CD4-positive, alpha-beta memory T cell (primary cell): ENCODE measurements around the gene MMD2. TPM values are rescaled to one million over a fixed set of nuclear protein-coding genes. Genes with fewer than 3 reads are reported as not detected.
A peak's percentile ranks its signal among the peaks of the same experiment; 100 is the strongest.
"Not testable (repeated sequence)": the region's sequence is repeated elsewhere in the genome, so short reads cannot be mapped to it uniquely, and the experiment has no call there.

Experiments
- CTCF ChIA-PET: fragments of 350-600 bp; sonication (Branson Sonifier 250); formaldehyde crosslinking; loops from one replicate; lab custom pipeline; 2021; ENCODE audit warnings: inconsistent platforms; ENCODE audit not compliant: partially characterized antibody; lab: Charles Lee
- POLR2A ChIA-PET: fragments of 350-600 bp; sonication (Branson Sonifier 250); formaldehyde crosslinking; loops from one replicate; lab custom pipeline; 2021; ENCODE audit not compliant: partially characterized antibody; lab: Charles Lee
- DNase-seq, 5 donors: peaks; one replicate each; pipeline versions ENCODE4 v3.0.0 to v3.0.0-alpha.2; 2020 to 2022; ENCODE audit warnings: mixed read lengths in 1 of 5
- H3K27ac ChIP-seq: one replicate; pipeline ENCODE4 v1.7.0; 2013; ENCODE audit warnings: low read depth, low read length
- H3K27me3 ChIP-seq: 2 replicates; pipeline ENCODE4 v1.7.0; 2013; ENCODE audit warnings: mild to moderate bottlenecking, low read length, moderate library complexity; ENCODE audit not compliant: insufficient read depth
- H3K36me3 ChIP-seq: 2 replicates; pipeline ENCODE4 v1.7.0; 2013; ENCODE audit warnings: mild to moderate bottlenecking, low read length, moderate library complexity; ENCODE audit not compliant: insufficient read depth
- H3K4me1 ChIP-seq: 2 replicates; pipeline ENCODE4 v1.7.0; 2013; ENCODE audit warnings: mild to moderate bottlenecking, low read length, moderate library complexity; ENCODE audit not compliant: insufficient read depth
- H3K4me3 ChIP-seq, 2 donors: one replicate each; pipeline ENCODE4 v1.7.0; 2013; ENCODE audit warnings: low read length in 2 of 2, mild to moderate bottlenecking in 1 of 2
- H3K9me3 ChIP-seq, 2 donors: one replicate each; pipeline ENCODE4 v1.7.0; 2013; ENCODE audit warnings: low read length in 2 of 2, control low read depth in 1 of 2; ENCODE audit not compliant: control insufficient read depth in 1 of 2
- H3K27ac Mint-ChIP-seq, 7 donors: one replicate each; pipeline ENCODE4 v1.8.0; 2020 to 2021; ENCODE audit warnings: mixed read lengths in 7 of 7, mild to moderate bottlenecking in 6 of 7, inconsistent platforms in 3 of 7, moderate library complexity in 3 of 7
- H3K27me3 Mint-ChIP-seq, 2 donors: one replicate each; pipeline ENCODE4 v1.8.0; 2020 to 2021; ENCODE audit warnings: mixed read lengths in 2 of 2
- H3K36me3 Mint-ChIP-seq, 2 donors: one replicate each; pipeline ENCODE4 v1.8.0; 2020 to 2021; ENCODE audit warnings: mixed read lengths in 2 of 2, inconsistent platforms in 1 of 2, mild to moderate bottlenecking in 1 of 2
- H3K4me1 Mint-ChIP-seq, 4 donors: one replicate each; pipeline ENCODE4 v1.8.0; 2020 to 2021; ENCODE audit warnings: mixed read lengths in 4 of 4, mild to moderate bottlenecking in 1 of 4
- H3K4me3 Mint-ChIP-seq, 8 donors: one replicate each; pipeline ENCODE4 v1.8.0; 2020 to 2021; ENCODE audit warnings: mixed read lengths in 8 of 8, mild to moderate bottlenecking in 7 of 8, moderate library complexity in 6 of 8, inconsistent platforms in 3 of 8
- H3K9me3 Mint-ChIP-seq, 8 donors: one replicate each; pipeline ENCODE4 v1.8.0; 2020 to 2021; ENCODE audit warnings: mixed read lengths in 8 of 8, mild to moderate bottlenecking in 5 of 8, inconsistent platforms in 3 of 8, moderate library complexity in 1 of 8
- intact Hi-C: fragments of 100-400 bp; cut with micrococcal nuclease; formaldehyde crosslinking; loops from one replicate; pipeline ENCODE4 v1.15.1; 2023
- polyA plus RNA-seq, 2 donors: library from polyadenylated mRNA; unstranded; fragments of 300-500 nt; fragmentation: Illumina TruSeq; gene quantifications; one replicate each; pipeline ENCODE4 v1.2.3, GENCODE V29; 2021
- total RNA-seq, 2 experiments: library from RNA; stranded (reverse); gene quantifications; one replicate each; pipeline ENCODE4 v1.2.3, GENCODE V29; 2021

MMD2 gene
- total and polyA plus RNA-seq, 4 experiments from 2014 or later, result not detected

DNA sequence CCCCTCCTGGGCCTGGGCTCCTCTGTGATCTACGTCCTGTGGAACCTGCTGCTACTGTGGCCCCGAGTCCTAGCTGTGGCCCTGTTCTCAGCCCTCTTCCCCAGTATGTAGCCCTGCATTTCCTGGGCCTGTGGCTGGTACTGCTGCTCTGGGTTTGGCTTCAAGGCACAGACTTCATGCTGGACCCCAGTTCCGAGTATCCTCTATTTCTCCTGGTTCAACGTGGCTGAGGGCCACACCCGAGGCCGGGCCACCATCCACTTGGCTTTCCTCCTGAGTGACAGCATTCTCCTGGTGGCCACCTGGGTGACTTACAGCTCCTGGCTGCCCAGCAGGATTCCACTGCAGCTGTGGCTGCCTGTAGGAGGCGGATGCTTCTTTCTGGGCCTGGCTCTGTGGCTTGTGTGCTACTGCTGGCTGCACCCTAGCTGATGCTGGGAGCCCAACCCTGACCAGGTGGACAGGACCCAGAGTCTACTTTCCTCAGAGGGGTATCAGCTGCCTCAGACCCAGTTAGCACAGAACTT is 37.8 kb upstream of the MMD2 start:
- Histone ChIP-seq H3K27ac (no peak overlapping the region), H3K9me3 (no peaks in the 10 kb centered on the region), H3K4me1 (no peaks in the 10 kb centered on the region), H3K36me3 (peaks cover 54% of the 10 kb centered on the region), H3K4me3 (no peak overlapping the region), H3K27me3 (no peaks in the 10 kb centered on the region)
- ChIA-PET POLR2A (no interaction called here), CTCF (no interaction called here)
- H3K27ac Mint-ChIP-seq, result peak overlapping the region in 1 of 7 donors; percentile 23
- no peak for DNase-seq
- H3K4me1 Mint-ChIP-seq, result peaks cover 0 to 12% (median 4%) of the 10 kb centered on the region in 4 donors
- H3K4me3 Mint-ChIP-seq, result no peak overlapping the region
- no peaks in the 10 kb centered on the region for H3K27me3 Mint-ChIP-seq
- peaks cover 0 to 6% (median 0%) of the 10 kb centered on the region in 8 donors for H3K9me3 Mint-ChIP-seq
- H3K36me3 Mint-ChIP-seq, result peaks cover 46 to 71% of the 10 kb centered on the region in 2 donors
- intact Hi-C loops, result no loop called here

DNA sequence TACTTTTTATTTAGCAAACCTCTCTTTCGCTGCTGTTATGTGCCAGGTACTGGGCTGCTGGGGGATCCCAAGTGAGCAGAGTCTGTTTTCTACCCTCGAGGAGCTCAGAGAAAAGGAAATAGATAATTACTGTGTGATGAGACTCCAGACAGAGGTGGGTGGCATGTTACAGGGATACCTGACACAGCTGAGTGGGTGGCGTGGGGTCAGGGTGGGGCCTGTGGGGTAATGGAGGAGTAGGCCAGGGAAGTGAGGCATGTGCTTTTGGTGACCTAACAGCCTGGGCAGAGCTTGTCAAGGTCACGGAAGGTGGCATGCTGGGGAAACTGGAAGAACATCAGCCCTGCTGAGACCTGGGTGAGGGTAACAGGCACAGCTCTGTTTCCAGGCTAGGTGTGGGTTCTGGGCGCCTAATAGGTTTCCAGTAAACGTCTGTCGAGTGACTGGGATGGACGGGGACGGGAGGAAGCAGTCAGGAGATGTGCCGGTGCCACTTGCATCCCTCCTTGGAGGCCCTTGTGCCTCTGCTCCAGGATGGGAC is 36.5 kb upstream of the MMD2 start:
- peaks cover 45 to 69% of the 10 kb centered on the region in 2 donors for H3K36me3 Mint-ChIP-seq
- H3K4me3 Mint-ChIP-seq, result no peak overlapping the region
- H3K4me1 Mint-ChIP-seq, result peaks cover 0 to 12% (median 4%) of the 10 kb centered on the region in 4 donors
- DNase-seq, result no peak
- peaks cover 0 to 6% (median 0%) of the 10 kb centered on the region in 8 donors for H3K9me3 Mint-ChIP-seq
- H3K36me3 ChIP-seq, result peaks cover 61% of the 10 kb centered on the region
- H3K4me3 ChIP-seq, result no peak overlapping the region
- peak overlapping the region in 1 of 7 donors; percentile 36 for H3K27ac Mint-ChIP-seq
- CTCF ChIA-PET, result no interaction called here
- H3K27me3 Mint-ChIP-seq, result no peaks in the 10 kb centered on the region
- POLR2A ChIA-PET, result no interaction called here
- intact Hi-C loops, result no loop called here
- H3K4me1 ChIP-seq, result no peaks in the 10 kb centered on the region
- no peak overlapping the region for H3K27ac ChIP-seq
- H3K27me3 ChIP-seq, result no peaks in the 10 kb centered on the region
- no peaks in the 10 kb centered on the region for H3K9me3 ChIP-seq

- ChIA-PET CTCF (no interaction called here), POLR2A (no interaction called here)
- no peak for DNase-seq
- no peaks in the 10 kb centered on the region for H3K27me3 ChIP-seq
- H3K4me1 Mint-ChIP-seq, result peaks cover 0 to 8% (median 2%) of the 10 kb centered on the region in 4 donors
- H3K4me3 Mint-ChIP-seq, result no peak overlapping the region
- intact Hi-C loops, result no loop called here
- no peak overlapping the region for H3K27ac ChIP-seq
- no peak overlapping the region for H3K27ac Mint-ChIP-seq
- H3K9me3 Mint-ChIP-seq, result peaks cover 0 to 2% (median 0%) of the 10 kb centered on the region in 8 donors
- H3K4me1 ChIP-seq, result no peaks in the 10 kb centered on the region
- H3K36me3 Mint-ChIP-seq, result peaks cover 35 to 77% of the 10 kb centered on the region in 2 donors
- H3K4me3 ChIP-seq, result no peak overlapping the region
- no peaks in the 10 kb centered on the region for H3K9me3 ChIP-seq
- H3K36me3 ChIP-seq, result peaks cover 75% of the 10 kb centered on the region
- H3K27me3 Mint-ChIP-seq, result no peaks in the 10 kb centered on the region
Observed at GRCh38 chr7:4993471-4993870, 34.5 kb upstream of the MMD2 start.

DNA sequence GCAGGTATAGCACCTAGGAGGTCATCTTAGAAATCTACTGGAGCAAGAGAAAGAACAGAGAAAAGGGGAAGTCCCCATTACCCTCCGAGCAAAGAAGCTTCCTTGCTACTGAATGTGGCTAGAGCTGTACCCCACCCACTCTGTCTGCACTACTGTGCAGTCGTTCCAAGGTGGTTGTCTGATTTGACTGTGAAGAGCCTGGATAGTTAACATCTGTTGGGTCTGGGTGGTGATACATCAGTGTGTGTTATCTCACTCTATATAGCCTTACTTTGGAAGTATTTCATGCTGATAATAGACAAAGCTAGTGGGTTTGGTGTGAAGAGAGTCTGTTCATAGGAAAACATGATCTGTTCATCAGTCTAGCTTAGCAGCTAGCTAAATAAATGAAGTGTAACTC is 23.8 kb upstream of the MMD2 start:
- H3K4me1 Mint-ChIP-seq, result peaks cover 22 to 58% (median 41%) of the 10 kb centered on the region in 4 donors
- H3K27me3 Mint-ChIP-seq, H3K4me3 Mint-ChIP-seq, intact Hi-C loops, H3K27me3 ChIP-seq, POLR2A ChIA-PET, H3K4me3 ChIP-seq, DNase-seq, H3K27ac ChIP-seq, H3K9me3 Mint-ChIP-seq, H3K9me3 ChIP-seq: not testable (repeated sequence)
- H3K36me3 Mint-ChIP-seq, result peaks cover 60 to 84% of the 10 kb centered on the region in 2 donors
- peak overlapping the region in 1 of 7 donors; percentile 4 for H3K27ac Mint-ChIP-seq
- Histone ChIP-seq H3K4me1 (peaks cover 14% of the 10 kb centered on the region), H3K36me3 (peaks cover 38% of the 10 kb centered on the region)
- CTCF ChIA-PET, result interaction anchor here (1.4 kb wide), 1 partner anchor 9 kb away, joined by 9 read pairs; no protein-coding TSS in a partner anchor

DNA sequence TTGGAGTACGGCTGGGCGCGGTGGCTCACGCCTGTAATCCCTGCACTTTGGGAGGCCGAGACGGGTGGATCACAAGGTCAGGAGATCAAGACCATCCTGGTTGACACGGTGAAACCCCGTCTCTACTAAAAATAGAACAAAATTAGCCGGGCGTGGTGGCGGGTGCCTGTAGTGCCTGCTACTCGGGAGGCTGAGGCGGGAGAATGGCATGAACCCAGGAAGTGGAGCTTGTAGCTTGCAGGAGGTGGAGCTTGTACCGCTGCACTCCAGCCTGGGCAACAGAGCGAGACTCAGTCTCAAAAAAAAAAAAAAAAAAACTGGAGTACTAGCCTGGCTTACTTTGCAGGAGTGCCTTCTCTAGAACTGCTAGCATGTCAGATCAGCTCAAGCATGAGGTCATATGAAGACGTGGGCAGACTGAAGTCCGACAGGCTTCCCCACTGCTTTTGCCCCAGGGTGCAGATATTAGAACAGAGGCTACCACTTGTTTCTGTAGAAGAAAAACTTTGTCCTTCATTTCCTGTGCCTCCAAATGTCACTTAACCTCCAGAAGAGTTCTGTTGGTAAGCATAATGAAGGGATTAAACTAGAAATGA is 22.4 kb upstream of the MMD2 start:
- POLR2A ChIA-PET, H3K27me3 ChIP-seq, H3K9me3 Mint-ChIP-seq, intact Hi-C loops, H3K9me3 ChIP-seq, H3K27me3 Mint-ChIP-seq, DNase-seq, H3K4me3 ChIP-seq, H3K27ac Mint-ChIP-seq, H3K27ac ChIP-seq, CTCF ChIA-PET: not testable (repeated sequence)
- H3K4me1 ChIP-seq, result peaks cover 14% of the 10 kb centered on the region
- Mint-ChIP-seq H3K36me3 (peaks cover 49 to 84% of the 10 kb centered on the region in 2 donors), H3K4me3 (peak overlapping the region in 1 of 8 donors; percentile 31), H3K4me1 (peaks cover 25 to 68% (median 47%) of the 10 kb centered on the region in 4 donors)
- peaks cover 40% of the 10 kb centered on the region for H3K36me3 ChIP-seq

- Mint-ChIP-seq H3K27ac (peak overlapping the region in 3 of 7 donors; percentile 12 to 74 (median 41)), H3K4me1 (peaks cover 20 to 52% (median 38%) of the 10 kb centered on the region in 4 donors), H3K4me3 (peak overlapping the region; percentile 28 to 87 (median 68)), H3K36me3 (peaks cover 24 to 45% of the 10 kb centered on the region in 2 donors)
- Histone ChIP-seq H3K4me1 (peaks cover 17% of the 10 kb centered on the region), H3K36me3 (peaks cover 20% of the 10 kb centered on the region)
- H3K27me3 ChIP-seq, POLR2A ChIA-PET, H3K27ac ChIP-seq, H3K9me3 Mint-ChIP-seq, DNase-seq, H3K9me3 ChIP-seq, CTCF ChIA-PET, H3K4me3 ChIP-seq, H3K27me3 Mint-ChIP-seq: not testable (repeated sequence)
- intact Hi-C loops, result loop anchor here (10.0 kb wide), 1 partner anchor 331 kb away; no protein-coding TSS in a partner anchor
Observed at GRCh38 chr7:4975626-4976025, 16.6 kb upstream of the MMD2 start.

GRCh38 chr7:4973728-4974198 is 14.8 kb upstream of the MMD2 start:
- intact Hi-C loops, result loop anchor here (2.0 to 10.0 kb wide), 4 partner anchors 71 to 329 kb away; partner anchors contain the start of genes AP5Z1 and RBAK
- Histone ChIP-seq H3K4me3 (peak overlapping the region in 1 of 2 donors; percentile 74), H3K9me3 (no peaks in the 10 kb centered on the region), H3K36me3 (peaks cover 20% of the 10 kb centered on the region), H3K4me1 (peaks cover 16% of the 10 kb centered on the region), H3K27me3 (no peaks in the 10 kb centered on the region), H3K27ac (peak overlapping the region; percentile 64)
- Mint-ChIP-seq H3K4me1 (peaks cover 19 to 37% (median 28%) of the 10 kb centered on the region in 4 donors), H3K36me3 (peaks cover 17 to 30% of the 10 kb centered on the region in 2 donors), H3K4me3 (peak overlapping the region; percentile 94 to 99 (median 98)), H3K27me3 (no peaks in the 10 kb centered on the region), H3K27ac (peak overlapping the region; percentile 93 to 99 (median 97)), H3K9me3 (no peaks in the 10 kb centered on the region)
- POLR2A ChIA-PET, result interaction anchor here (0.6 to 1.2 kb wide), 7 partner anchors 72 to 1544 kb away, joined by 3 to 9 read pairs (median 4); partner anchors contain the start of genes AP5Z1 and RBAK
- DNase-seq, result peak; percentile 91 to 95 (median 94)
- CTCF ChIA-PET, result interaction anchor here (0.6 to 2.6 kb wide), 32 partner anchors 9 to 1511 kb away, joined by 3 to 95 read pairs (median 4); partner anchors contain the start of genes AP5Z1 and RBAK
